HG03469 (cell line): Measurements from ENCODE around the gene FARP1.
"Not testable (repeated sequence)": the region's sequence is repeated elsewhere in the genome, so short reads cannot be mapped to it uniquely, and the experiment has no call there.

Experiments used
- ATAC-seq: cut with Tn5 transposase; IDR thresholded peaks from one replicate; pipeline ENCODE4 v1.9.1; 2021; ENCODE audit warnings: mild to moderate bottlenecking, moderate library complexity, moderate number of reproducible peaks; ENCODE audit not compliant: unreplicated experiment

FARP1 gene

GRCh38 chr13:98252931-98253470, 110.1 kb downstream of the FARP1 start:
- no peak for ATAC-seq

DNA sequence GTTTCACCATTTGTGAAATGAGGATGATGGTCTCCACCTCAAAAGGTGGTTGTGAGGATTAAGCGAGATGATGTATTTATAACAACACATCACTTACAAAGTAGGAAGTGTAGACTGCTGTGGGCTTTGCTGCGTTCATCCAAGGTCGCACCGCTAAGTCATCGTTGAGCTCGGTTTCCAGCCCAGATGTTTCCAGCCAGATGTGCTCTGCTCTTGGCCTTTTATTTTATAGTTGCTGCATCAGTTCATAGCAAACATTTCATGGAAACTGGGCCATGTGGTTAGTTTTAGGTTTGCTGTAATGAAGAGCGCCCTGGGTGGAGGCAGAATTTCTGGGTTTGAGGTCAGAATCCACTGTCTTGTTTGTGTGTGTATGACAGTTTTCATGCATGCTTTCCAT, 110.6 kb downstream of the FARP1 start:
- no peak for ATAC-seq

- no peak for ATAC-seq
Observed at GRCh38 chr13:98254513-98254912, 111.6 kb downstream of the FARP1 start.

DNA sequence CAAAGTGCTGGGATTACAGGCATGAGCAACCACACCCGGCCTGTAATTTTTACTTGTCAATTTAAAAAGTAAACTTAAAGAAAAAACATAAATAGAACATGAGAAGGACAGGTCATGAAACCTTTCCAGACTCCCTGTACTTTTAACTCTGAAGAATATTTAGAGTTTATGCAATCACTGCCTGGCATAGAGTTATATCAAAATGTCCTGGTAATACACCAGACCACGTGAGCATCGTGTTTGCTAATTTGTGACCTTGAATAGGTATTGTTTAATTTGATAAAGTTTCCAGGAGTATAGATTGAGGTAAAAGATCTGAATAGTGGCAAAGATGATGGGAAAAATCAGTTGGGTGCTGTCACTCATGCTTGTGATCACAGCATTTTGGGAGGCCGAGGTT, 115.3 kb downstream of the FARP1 start:
- ATAC-seq = no peak

DNA sequence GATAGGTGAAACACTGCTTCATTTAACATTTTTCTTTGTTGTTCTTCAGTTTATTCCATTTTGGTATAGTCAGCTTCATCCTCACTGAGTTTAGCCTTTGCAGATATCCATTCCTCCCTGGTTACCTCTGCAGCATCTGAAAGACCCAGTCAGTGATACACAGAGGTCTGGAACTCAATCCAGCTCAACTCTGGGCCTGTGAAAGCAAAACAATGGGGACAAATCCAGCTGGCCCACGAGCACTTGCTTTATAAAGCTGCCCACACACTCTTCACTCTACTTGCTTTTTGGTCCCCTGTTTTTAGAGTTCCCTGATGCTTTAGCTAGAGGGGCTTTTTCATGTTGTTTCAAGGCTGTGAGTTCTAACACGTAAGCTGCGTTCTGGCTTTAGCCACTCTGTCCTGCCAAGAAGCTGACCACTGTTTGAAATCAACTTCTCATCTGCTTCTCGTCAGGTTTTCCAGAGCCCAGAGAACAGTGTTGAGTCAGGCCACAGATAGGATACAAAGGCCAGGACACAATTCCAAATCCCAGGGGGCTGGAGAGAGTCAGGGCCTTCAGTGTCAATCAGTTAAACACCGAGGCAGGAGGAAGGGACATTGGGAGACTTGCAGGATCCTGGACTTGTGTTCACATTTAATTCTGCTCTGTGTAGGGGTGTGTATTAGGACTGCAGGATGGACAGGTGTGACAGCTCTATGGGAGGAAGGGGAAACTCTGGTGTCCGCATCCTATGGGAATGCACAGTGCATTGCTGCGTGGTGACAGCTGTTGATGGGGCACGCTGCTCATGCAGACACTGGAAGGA, 117.7 kb downstream of the FARP1 start:
- ATAC-seq = no peak

DNA sequence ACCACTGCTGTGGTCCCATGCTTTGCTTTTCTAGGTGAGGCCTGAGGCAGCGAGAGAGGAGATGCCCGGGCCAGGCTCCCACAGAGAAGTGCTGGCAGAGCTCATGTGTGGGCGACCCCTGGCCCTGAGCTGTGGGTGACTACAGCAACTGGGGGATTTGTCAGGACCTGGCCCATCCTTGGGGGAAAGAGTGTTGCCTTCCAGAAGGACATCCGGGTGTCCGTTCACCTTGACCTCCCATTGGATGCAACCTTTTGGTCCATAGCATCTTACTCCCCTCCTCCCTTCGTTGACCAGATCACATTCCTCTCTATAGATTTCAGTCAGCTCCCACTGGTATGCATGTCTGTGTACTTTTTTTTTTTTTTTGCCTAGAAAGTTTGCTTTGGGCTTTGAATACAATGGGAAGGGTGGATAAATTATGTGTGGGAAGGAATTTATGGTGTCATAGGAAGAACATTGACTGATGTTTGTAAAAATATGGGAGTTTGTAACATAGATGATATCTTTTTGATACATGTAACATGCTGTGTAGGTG, 118.3 kb downstream of the FARP1 start:
- ATAC-seq = no peak

GRCh38 chr13:98262292-98262691, 119.4 kb downstream of the FARP1 start:
- ATAC-seq = no peak

- ATAC-seq = no peak
Observed at GRCh38 chr13:98263841-98264240, 120.9 kb downstream of the FARP1 start.

DNA sequence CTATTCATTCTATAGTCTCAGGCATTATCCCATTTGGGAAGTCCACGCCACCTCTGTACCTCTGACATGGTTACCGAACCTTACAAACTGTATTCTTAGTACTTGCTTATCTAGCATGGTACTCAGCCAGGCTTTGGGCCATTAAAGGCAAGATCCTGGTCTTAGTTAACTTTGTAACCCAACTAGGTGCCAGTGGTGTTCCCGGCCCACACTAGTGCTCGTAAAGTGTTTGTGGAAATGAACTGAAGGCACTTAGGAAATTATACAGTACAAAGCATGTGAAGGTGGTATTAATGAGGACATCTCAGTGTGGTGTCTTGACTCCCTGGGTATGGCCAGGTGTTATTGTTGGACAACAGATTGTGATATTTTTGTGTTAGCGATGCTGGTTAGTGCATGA, 122.0 kb downstream of the FARP1 start:
- ATAC-seq = no peak

- no peak for ATAC-seq
Observed at GRCh38 chr13:98265692-98266551, 123.0 kb downstream of the FARP1 start.

DNA sequence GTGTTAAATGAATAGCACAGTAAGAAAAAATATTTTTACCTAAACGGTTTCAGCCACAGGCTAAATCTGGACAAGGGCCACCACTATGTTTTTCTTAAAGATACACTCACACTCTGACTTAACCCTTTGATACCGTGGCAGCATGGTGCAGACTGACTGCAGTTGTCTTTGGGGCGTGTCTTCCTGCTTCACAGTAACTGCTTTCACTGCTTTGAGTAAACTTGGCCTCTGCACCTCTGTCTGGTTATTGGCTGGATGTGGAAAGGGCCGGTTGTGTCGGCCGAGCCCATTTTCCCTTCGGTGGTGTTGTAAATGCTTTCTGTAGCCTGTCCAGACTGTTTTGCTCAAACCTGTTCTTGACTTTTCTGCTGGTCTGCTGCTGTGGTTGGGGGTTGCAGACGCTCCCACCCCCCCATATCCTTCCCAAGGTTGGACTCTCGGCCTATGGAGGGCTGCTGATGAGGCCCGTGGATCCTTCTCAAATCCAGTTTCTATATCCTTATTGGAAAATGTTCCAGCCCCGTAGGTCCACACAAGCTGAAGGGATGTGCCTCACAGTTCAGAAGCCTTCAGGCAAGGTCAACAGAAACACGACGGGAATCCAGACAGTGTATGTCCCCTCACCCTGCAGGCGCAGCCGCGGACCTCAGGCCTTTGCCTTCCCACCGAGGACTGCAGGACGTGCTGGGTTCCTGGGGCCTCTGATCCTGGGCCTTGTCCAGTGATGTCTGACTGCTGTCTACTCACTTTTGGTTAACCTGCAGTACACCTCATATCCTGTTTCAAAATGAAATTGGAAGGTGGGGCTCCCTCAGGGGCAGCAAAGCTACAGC, 124.4 kb downstream of the FARP1 start:
- peak; percentile 79 for ATAC-seq

- no peak for ATAC-seq
Observed at GRCh38 chr13:98269386-98269785, 126.5 kb downstream of the FARP1 start.

DNA sequence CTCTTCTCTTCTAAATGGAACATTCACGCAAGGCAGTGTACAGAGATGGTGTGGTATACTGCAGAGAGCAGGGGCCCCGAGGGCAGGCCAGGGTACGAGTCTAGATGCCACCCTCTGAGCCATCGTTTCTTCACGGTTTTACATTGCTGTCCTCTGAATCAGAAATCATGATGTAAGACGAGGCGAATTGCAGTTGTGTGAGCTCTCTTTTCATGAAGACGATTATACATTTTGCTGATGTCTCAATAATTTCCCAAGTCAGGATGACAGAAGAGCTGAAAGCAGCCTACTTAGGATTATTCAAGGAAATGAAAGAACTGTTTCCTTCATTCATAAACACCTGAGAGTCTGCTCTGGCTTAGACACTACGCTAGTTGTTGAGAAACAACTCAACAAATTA, 127.9 kb downstream of the FARP1 start:
- no peak for ATAC-seq

GRCh38 chr13:98271646-98272045, 128.8 kb downstream of the FARP1 start:
- ATAC-seq = not testable (repeated sequence)

DNA sequence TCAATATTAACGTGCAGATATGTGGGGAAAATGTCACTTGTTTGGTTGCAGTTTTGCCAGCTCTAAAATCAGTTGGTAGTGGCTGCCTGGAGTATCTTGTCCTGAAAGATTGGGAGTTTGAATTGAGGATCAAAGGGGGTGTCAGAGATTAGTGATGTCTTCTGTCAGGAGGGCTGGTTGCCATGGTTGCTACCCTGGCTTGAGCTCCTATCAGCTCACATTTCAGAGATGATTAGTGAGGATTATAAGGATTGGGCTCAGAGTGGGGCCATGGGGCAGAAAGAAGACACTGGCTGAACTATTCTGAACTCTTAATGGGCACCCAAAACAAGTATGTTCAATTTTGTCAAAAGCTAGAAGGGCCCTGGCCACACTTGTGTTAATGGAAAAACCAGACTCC, 129.7 kb downstream of the FARP1 start:
- no peak for ATAC-seq

DNA sequence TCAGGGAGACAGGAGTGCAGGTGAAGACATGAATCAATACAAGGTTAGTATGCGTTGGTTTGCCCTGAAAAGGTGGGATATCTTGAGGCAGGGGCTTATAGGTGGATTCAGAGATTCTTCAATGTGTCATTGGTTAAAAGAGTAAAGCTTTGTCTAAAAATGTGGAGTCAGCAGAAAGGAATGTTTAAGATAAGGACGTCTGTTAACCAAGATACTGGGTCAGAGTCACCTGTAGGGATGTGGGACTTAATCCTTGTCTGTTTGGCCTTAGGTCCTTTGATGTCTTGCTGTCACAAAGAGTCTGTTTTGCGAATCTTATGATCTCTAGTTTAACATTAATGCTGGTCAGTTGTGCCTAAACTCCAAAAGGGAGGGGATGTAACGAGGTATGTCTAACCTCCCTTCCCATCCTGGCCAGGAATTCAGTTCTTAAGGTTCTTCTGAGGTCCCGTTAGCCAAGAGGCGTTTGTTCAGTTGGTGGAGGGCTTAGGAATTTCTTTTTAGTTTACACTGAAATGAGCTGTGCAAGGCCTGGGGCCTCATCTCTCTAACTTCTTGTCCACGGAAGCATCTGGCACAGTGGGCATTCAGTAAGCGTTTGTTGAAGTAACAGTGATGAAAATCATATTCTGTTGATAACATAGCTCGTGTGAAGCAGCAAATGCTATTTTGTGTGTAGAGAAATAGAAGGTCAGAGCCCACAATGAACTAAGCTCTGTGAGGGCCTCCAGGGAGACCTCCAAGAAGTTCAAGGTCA, 130.4 kb downstream of the FARP1 start:
- no peak for ATAC-seq

GRCh38 chr13:98273824-98274742, 131.2 kb downstream of the FARP1 start:
- no peak for ATAC-seq

GRCh38 chr13:98274921-98275487, 132.1 kb downstream of the FARP1 start:
- ATAC-seq = no peak
